HG02885 (cell line): ENCODE results near the gene OSMR.

Experiments
- ATAC-seq: cut with Tn5 transposase; IDR thresholded peaks from one replicate; pipeline ENCODE4 v1.9.1; 2021; ENCODE audit warnings: mild to moderate bottlenecking; ENCODE audit not compliant: unreplicated experiment, poor library complexity

OSMR gene

DNA sequence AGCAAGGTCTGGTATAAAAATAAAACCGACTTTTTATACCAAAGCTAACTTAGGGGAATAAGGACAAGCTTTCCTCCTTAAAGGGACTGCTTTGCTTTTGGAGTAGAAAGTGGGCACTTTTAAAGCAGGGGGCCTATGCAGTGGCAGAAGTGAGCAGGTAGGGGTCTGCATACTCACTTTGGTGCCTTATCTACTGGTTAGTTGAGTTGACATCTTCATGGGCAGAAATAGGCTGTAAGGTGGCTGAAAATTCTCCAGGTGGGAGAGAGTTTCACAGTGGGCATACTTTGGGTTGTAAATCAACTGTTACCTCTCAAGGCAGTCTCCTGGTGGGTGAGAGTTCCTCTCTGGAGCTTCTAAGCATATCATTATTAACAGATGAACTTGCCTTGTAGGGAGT, 24.8 kb downstream of the OSMR start:
- ATAC-seq = no peak

DNA sequence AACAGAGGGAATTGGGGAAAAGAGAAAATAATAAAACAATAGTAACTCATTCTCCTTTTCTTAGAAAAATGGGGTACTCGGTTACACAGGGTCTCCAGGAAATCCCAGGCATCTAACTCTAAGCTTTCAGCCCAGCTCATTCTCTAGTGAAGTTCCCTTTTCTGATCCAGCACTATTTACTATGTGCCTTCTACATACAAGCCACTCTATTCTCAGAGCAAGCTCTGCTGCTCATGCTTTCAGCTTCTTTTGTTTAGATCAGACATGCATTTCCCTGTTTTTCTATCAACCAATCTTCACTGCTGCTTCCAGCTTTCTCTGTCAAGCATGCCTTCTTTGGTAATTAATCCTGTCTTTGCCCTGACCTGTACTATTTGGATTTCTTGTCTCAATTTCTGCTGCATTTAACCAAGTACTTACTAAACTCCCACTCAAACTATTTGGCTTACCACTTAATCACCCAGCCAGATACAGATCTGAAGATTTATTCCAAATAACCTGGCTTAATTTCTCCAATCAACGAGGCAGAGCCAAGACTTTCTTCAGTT, 25.3 kb downstream of the OSMR start:
- no peak for ATAC-seq

DNA sequence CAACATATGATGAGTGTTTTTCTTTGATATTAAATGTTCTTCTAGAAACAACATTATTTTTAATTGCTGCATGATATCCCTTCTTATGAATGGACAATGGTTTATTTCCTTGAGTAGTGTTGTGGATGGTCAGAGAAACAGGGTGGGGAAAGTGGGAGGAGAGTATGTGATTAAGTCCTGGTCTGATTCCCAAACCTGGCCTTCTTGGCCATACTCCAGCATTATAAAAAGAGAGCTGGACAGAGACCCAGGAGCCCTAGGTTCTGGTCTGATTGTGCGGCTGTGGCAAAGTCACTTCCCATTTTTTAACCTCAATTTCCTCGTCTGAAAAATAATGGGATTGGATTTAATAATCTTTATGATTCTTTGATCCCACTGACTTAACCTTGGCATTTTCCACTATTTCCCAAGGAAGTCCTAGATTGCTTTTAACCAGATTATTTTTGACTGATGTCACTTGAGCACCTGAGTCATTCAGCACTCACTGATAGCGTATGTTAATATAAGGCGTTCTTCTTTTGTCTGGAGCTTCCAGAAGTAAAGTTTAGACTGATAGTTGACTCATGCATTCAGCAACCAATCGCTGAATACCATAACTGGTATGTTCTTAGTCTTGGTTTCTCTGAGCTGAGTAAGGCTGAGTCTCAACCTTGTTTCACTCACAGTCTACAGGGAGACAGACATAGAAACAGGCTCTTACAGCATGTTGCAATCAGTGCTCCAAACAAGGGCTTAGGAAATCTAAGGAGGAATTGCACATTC, 26.2 kb downstream of the OSMR start:
- ATAC-seq = no peak

DNA sequence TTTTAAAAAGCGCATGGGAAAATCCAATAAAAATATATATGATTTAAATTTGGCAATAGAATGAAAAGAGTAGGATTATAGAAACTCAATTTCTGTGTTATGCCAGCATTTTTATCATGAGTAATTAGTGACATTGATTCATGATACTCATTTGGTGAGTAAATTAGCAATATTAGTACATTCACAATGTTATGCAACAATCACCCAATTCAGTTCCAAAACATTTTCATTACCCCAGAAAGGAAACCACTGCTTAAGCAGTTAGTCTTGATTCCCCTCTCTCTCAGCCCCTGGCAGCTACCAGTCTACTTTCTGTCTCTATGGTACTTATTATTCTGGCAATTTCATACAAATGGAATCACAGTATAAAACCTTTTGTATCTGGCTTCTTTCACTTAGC, 27.0 kb downstream of the OSMR start:
- ATAC-seq = no peak

DNA sequence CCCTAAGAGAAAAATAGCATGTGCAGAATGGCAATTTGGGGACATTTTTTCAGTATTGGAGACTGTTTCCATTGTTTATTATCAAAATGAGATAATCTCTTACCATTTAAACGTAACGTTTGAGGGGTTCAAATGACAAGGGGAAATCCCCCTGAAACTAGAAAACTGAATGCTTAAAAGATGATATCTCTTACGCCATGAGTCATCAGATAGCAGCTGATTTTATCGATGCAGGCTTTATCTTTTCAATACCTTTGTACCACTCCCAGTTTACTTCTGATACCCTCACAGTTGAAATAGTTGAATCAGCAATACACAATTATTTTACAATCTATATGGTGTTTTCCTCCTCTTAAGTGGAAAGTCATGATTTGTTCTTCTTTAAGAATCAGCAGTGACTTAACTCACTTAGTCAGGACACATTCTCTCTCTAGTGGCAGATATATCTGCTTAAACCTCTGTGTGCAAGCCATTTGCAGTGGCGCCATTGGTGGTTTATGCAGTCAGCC, 29.2 kb downstream of the OSMR start:
- ATAC-seq = no peak

DNA sequence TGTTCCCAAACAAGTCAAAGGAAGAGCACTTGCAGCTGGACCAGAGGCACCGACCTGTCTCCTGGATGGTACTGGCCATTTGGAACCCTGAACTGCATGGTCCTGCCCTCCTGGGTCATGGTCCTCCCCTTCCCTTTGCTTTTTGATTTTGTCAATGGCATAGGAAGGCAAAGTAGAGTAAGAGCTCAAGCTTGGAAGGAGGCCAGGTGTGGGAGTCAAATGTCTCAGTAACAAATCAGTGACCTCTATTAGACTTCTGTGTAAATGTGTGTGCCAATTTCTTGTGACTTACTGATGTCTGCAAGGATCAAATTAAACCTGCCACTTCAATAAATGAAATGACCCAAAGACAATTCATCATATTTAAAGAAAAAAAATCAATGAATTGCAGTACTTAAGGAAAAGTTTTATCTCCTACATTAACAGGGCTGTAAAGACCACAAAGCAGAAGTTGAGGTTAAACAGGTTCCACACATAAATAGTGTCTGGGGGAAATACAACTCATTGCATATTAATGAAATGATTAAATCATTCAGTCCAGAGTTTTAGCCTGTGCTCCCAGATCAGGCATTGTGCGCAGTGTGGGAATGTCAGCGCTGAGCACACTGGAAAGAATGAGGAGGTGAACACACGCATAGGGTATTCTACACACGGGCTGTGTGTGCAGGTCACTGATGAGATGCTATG, 32.7 kb downstream of the OSMR start:
- ATAC-seq = peak; percentile 14

DNA sequence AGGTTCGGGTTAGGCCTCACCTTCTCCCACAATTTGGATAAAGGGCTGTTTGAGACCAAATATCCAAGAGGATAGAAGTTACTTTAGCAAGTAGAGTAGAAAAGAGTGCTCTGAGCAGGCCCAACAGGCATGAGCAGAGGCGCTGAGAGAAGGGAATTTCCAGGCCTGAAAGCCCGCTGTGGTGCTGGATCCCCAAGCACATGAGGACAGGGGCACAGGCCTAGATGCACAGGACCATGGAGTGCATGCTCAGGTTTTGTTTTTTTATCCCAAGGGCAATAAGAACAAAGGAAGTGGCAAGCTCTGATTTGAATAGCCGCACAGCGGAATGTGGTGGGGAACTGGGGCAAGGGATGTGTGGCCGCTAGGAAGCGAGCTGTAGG, 33.3 kb downstream of the OSMR start:
- ATAC-seq = peak; percentile 43

DNA sequence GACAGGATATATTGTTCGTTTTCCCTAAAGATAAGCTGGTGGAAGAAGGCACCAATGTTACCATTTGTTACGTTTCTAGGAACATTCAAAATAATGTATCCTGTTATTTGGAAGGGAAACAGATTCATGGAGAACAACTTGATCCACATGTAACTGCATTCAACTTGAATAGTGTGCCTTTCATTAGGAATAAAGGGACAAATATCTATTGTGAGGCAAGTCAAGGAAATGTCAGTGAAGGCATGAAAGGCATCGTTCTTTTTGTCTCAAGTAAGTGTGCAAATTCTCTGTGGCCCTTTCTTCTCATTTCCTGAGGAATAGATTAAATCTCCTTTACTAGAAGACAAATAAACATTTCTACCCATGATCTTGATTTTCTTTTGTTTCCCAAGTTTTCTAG, 38.0 kb downstream of the OSMR start:
- ATAC-seq = no peak

DNA sequence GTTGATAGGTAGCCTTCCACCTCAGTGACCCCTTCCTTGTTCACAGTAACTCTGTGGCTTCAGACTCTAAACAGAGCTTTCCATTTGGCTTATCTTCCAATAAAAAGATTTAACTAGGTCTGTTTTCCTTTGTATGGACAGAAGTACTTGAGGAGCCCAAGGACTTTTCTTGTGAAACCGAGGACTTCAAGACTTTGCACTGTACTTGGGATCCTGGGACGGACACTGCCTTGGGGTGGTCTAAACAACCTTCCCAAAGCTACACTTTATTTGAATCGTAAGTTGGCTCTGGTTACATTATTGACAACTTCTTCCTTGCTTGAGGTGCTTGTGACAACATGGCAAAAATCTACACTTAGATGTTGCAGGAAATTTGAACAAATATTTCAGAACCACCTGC, 39.4 kb downstream of the OSMR start:
- ATAC-seq = no peak

DNA sequence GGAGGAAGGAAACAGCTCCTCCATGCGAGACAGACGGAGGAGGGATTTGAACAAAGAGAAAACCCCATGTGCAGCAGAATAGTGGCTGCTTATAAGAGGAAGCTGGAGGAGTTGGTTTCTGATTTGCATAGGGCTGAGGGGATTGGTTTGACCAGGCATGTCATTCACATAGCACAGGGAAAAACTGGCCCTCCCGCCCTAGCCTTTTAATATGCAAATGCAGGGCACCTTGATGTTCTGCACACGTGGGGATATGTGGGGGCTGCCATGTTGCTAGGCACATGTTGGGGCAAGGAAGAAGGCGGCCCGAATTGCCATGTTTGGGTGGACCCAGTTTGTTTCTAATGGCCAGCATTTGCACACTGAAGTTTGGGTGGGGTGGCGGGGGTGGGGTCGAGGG, 42.2 kb downstream of the OSMR start:
- no peak for ATAC-seq

DNA sequence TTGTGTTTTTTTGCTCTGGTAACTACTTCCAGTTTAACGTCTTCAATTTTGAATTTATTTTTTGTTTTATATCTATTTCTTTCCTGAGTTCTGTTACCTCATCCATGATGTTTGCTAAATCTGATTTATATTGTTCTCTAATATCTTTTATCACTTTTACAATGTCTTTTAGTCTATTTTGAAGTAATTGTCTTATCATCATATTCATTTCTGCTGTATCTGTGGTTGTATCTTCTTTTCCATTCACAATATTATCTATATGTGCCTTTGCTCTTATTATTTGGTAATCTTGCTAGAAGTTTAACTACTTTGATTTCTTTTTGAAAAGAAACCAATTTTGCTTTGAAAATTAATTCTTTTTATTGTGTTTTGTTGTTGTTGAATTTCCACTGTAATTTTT, 43.6 kb downstream of the OSMR start:
- ATAC-seq = no peak

DNA sequence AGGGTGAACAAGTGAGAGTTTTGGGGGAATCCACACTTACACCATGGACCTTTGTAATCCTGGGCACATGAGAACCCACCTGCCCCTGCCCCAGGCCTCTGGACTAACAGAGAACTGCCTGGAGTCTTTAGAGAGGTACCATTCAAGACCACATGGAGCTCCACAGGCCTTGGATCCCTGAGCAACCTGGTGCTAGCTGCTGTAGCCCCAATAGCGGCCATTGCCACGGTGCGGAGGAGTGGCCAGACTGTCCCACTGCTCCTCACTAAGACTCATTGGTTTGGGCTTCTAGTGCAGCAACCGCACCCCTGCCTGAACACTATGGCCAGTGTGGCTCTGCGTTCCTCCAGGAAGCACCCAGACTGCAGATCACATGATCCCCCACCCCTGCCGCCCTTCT, 45.8 kb downstream of the OSMR start:
- ATAC-seq = no peak

DNA sequence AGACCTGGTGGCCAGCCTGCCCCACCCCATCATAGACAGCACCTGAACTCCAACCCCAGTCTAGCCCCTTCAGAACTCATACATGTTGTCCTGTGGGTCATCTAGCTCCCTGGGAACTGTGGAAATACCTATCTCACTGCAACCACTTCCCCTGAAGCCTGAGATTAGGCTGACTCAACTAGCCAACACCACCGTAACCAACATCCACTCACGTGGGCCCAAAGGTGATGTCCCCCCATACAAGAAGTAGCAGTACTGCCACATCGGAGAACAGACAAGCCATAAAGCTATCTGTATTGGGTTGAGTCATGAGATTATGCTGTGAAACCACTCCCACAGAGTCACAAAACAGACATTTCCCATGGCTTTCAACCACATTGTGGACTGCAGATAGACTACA, 46.6 kb downstream of the OSMR start:
- ATAC-seq = no peak

DNA sequence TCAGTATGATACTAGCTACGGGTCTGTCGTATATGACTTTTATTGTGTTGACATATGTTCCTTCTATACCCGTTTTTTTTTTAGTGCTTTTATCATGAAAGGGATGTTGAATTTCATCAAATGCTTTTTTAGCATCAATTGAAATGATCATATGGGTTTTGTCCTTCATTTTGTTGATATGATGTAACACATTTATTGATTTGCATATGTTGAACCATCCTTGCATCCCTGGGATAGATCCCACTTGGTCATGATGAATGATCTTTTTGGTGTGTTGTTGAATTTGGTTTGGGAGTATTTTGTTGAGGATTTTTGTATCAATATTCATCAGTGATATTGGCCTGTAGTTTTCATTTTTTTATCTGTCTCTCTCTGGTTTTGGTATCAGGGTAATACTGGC, 50.9 kb downstream of the OSMR start:
- no peak for ATAC-seq

DNA sequence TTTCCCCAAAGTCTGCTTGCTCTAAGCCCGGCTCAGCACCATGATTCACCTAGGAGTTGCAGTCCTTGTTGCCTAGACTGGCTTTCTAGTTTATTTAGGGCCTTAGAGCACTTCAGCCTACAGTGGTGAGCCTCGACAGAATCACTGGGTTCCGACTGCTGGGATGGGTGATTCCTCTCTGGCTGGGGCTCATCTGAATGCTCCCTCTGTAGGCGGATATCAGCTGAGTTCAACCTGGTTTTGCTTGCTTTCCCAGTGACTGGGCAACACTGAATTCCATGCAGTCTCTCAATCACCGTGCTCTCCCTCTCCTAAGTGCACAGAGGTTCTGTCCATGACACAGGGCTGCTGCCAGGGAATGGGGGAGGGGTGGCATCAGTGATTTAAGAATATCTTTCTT, 54.1 kb downstream of the OSMR start:
- no peak for ATAC-seq

DNA sequence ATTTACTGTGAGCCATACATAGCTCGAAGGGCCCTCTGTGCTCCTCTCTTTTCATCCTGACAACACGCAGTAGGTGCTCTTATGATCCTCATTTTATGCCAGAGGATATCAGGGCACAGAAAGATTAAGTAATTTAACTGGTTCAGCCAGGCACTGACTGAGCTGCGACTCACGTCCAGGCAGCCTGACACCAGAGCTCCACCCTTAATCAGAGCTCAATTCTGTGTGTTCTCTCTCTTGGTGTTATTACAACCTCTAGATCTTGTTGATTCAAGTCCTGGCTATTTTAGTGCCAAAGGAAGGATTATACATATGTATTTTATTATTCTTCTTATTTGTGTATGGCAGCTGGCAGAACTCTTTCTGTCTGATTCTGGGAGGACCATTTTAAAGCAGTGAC, 59.7 kb downstream of the OSMR start:
- no peak for ATAC-seq

DNA sequence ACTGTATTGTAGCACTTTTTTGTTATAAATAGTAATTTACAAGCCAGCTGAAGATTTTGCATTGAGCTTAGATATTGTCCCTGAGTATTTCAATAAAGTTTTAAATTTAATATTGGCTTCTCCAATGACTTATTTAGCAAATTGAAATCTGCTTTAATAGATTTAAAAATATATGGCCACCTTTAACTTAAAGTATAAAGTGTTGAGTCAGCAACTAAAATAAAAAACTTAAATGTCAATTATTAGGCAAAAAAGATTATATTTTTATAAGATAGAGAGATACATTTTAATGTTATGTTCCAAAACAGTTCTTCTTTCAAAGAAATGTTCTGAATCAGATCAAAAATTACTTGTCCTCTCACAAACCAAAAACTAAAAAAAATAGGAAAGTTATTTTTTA, 60.7 kb downstream of the OSMR start:
- ATAC-seq = no peak

DNA sequence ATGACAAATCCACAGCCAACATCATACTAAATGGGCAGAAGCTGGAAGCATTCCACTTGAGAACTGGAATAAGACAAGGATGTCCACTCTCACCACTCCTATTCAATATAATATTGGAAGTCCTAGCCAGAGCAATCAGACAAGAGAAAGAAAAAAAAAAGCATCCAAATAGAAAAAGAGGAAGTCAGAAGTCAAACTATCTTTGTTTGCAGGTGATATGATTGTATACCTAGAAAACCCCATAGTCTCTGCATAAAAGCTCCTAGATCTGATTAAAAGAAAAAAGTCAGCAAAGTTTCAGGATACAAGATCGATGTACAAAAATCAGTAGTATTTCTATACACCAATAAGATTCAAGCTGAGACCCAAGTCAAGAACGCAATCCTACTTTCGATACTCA, 66.1 kb downstream of the OSMR start:
- ATAC-seq = no peak

DNA sequence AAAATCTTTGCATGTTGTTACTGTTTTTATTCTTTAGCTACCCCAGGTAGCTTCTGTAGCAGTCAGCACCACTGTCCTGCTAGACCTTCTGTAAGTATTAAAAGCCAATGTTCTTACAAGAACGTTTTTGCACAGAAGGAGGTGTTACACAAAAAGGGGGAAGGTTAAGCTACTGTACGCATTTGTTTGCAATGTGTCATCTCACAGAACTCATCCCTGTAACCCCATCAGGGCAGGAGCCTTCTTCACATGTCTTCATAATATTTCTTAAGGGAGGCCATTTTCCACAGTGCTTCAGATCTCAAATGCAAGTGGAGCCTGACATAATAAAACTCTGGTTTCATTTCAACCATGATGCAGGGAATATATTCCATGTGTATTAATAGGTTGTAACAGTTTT, 67.9 kb downstream of the OSMR start:
- no peak for ATAC-seq

DNA sequence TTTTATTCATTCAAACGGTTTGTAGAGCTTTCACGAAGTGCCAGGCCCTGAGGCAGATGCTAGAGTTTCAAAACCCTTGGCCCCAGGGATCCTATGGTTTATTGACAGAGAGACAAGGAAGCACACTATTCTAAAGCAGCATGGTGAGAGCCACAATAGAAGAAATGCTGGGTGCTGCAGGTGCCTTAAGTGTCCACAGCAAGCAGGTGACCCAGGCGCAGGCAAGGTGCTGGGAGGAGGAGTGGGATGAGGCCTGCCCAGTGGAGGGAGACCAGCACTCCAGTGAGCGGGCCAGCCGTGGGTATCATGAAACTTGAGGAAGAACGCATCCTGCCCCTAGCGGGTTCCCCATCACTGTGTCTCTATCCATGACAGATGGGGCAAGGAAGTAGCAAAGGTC, 71.0 kb downstream of the OSMR start:
- ATAC-seq = no peak

DNA sequence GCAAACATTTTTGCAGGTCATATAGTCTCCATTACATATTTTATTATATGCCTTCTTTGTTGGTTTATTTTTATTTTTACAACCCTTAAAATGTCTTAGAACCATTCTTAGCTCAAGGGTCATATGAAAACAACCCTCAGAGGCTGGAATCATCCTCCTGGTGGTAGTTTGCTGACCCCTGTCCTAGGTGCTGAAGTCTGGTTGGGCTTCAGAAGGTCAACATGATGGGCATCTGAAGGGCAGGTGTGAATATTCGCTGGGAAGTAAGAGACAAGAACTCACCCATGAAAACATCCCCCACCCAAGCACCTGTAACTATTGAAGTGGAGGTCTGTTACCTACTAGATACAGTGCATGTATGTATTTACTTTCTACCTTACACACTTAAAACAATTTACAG, 75.4 kb downstream of the OSMR start:
- ATAC-seq = no peak

DNA sequence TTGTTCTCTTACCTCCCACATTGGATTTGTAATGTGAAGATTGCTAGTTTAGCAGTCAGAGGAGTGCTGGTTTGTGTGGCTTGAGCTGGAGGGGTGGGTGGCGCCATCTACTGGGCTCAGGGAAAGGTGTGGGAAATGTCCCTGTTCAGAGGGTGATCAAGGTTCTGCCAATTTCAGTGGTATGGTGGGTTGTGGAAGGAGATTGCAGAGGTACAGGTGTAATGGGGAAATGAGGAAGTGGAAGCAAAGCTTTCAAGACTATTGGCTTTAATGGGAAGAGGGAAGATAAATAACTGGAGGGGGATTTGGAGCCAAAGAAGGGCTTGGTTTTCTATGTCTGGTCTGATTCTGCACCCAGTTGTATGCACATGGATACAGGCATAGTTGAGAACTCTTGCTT, 76.4 kb downstream of the OSMR start:
- ATAC-seq = peak; percentile 89
